Esophagus squamous epithelium (tissue), 5 donors: ENCODE results near the gene CTSO. TPM values are rescaled to one million over a fixed set of nuclear protein-coding genes. Genes with fewer than 3 reads are reported as not detected.

Experiments
- DNase-seq: peaks from one replicate; lab custom pipeline; 2025; lab: John Stamatoyannopoulos, UW
- H3K27ac ChIP-seq, 4 donors: fragments of 200-600 bp; sonication (generic); one replicate each; pipeline ENCODE4 v1.5.1; 2016 to 2019; ENCODE audit warnings: mild to moderate bottlenecking in 1 of 4
- H3K27me3 ChIP-seq, 4 donors: fragments of 200-600 bp; sonication (generic); 1 replicate in 3 of 4; 2 replicates in 1 of 4; pipeline versions ENCODE4 v1.5.1 to v1.6.0; 2017 to 2021; ENCODE audit warnings: antibody characterized with exemption in 1 of 4
- H3K36me3 ChIP-seq, 3 donors: fragments of 200-600 bp; sonication (generic); one replicate each; pipeline ENCODE4 v1.5.1; 2016 to 2019
- H3K4me1 ChIP-seq, 3 donors: fragments of 200-600 bp; sonication (generic); one replicate each; pipeline ENCODE4 v1.5.1; 2017 to 2019
- H3K4me3 ChIP-seq, 4 donors: fragments of 200-600 bp; sonication (generic); 1 replicate in 3 of 4; 2 replicates in 1 of 4; pipeline ENCODE4 v1.5.1; 2016 to 2019; ENCODE audit warnings: mild to moderate bottlenecking in 2 of 4, moderate library complexity in 1 of 4
- H3K9me3 ChIP-seq, 3 donors: fragments of 200-600 bp; sonication (generic); one replicate each; pipeline ENCODE4 v1.5.1; 2016 to 2019
- POLR2A ChIP-seq, 4 donors: fragments of 450-650 bp; IDR thresholded peaks; one replicate each; pipeline ENCODE4 v1.6.1; 2017; ENCODE audit warnings: antibody characterized with exemption in 4 of 4, mild to moderate bottlenecking in 4 of 4, moderate library complexity in 3 of 4
- WGBS, 2 donors: methylation state at CpG; one replicate each; pipeline ENCODE4 v1.1.5; 2018; 5-methylcytosine and 5-hydroxymethylcytosine counted together
- intact Hi-C: fragments of 100-400 bp; cut with DNase I; formaldehyde crosslinking; loops from one replicate; pipeline ENCODE4 v1.15.0; 2022
- total RNA-seq, 4 donors: library from RNA; depleted of rRNA; stranded (reverse); fragments of >200 nt; gene quantifications; one replicate each; pipeline ENCODE4 v1.1.0, GENCODE V29; 2016
- TF ChIP-seq, protein P1 (sequence below), 6 experiments: fragments of 450-650 bp in 4 of 6; fragments of 200-600 bp in 2 of 6; sonication (generic) in 2 of 6; IDR thresholded peaks; one replicate each; pipeline ENCODE4 v1.5.1; 2016 to 2019; ENCODE audit warnings: antibody characterized with exemption in 6 of 6, mild to moderate bottlenecking in 4 of 6, moderate library complexity in 4 of 6
- donor health status: DM: yes; HTN: yes; CAD: no.

Gene CTSO
- total RNA-seq, 4 donors from 2014 or later = 1.6 to 11.3 (median 6.7) TPM

DNA sequence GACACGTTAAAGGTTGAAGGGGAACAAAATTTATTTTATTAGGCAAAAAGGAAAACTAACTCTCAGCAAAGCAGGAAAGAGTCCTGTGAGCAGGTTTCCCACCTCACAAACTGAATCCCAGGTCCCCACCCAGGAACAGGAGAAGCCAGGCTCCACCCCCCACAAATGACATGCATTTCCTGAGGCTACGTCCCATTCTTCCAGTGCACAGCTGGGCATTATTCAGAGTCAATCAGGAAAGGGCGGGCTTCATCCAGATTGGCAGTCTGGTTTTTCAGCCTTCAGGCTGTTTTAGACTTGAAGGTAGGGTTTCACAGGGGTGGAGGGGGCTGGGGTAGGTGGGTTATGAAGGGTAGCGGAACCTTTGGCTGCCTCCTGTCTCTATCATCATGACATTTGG lies 75.7 kb downstream of the CTSO start:
- no peaks in the 10 kb centered on the region for H3K27me3 ChIP-seq
- no peaks in the 10 kb centered on the region for H3K9me3 ChIP-seq
- DNase-seq = no peak
- no peaks in the 10 kb centered on the region for H3K4me1 ChIP-seq
- no peak overlapping the region for H3K27ac ChIP-seq
- intact Hi-C loops = no loop called here
- 83 to 94% methylated on average over 4 of the region's 4 CpGs for WGBS, 2 donors
- no peak overlapping the region for H3K4me3 ChIP-seq
- no peaks in the 10 kb centered on the region for H3K36me3 ChIP-seq
- TF ChIP-seq, protein P1, sequence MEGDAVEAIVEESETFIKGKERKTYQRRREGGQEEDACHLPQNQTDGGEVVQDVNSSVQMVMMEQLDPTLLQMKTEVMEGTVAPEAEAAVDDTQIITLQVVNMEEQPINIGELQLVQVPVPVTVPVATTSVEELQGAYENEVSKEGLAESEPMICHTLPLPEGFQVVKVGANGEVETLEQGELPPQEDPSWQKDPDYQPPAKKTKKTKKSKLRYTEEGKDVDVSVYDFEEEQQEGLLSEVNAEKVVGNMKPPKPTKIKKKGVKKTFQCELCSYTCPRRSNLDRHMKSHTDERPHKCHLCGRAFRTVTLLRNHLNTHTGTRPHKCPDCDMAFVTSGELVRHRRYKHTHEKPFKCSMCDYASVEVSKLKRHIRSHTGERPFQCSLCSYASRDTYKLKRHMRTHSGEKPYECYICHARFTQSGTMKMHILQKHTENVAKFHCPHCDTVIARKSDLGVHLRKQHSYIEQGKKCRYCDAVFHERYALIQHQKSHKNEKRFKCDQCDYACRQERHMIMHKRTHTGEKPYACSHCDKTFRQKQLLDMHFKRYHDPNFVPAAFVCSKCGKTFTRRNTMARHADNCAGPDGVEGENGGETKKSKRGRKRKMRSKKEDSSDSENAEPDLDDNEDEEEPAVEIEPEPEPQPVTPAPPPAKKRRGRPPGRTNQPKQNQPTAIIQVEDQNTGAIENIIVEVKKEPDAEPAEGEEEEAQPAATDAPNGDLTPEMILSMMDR (IDR thresholded peaks at IDR 0.05) = no peak
- no peak for TF ChIP-seq POLR2A (IDR thresholded peaks at IDR 0.05)

GRCh38 chr4:155875878-155876277 lies 77.8 kb downstream of the CTSO start:
- no peak for TF ChIP-seq POLR2A (IDR thresholded peaks at IDR 0.05)
- TF ChIP-seq, protein P1 (IDR thresholded peaks at IDR 0.05) = no peak
- DNase-seq = no peak
- intact Hi-C loops = no loop called here
- H3K4me1 ChIP-seq = no peaks in the 10 kb centered on the region
- H3K9me3 ChIP-seq = no peaks in the 10 kb centered on the region
- H3K36me3 ChIP-seq = no peaks in the 10 kb centered on the region
- H3K4me3 ChIP-seq = no peak overlapping the region
- no peak overlapping the region for H3K27ac ChIP-seq
- H3K27me3 ChIP-seq = no peaks in the 10 kb centered on the region
- 71 to 73% methylated on average over 1 of the region's 1 CpG for WGBS, 2 donors

Other genes with a start within 250 kb of the CTSO start
- gene GUCY1B1, start 194.8 kb downstream of the CTSO start, total RNA-seq = 1 to 10 TPM; 1.4 to 7.4 (median 3.6) TPM
- gene ASIC5, start 87.6 kb downstream of the CTSO start, total RNA-seq = not detected
- gene TDO2, start 50.2 kb downstream of the CTSO start, total RNA-seq = 1 to 10 TPM in 1 of 4 donors, under 1 TPM in 1, not detected in 2; 0.40 to 2.0 TPM